H1 (cell line): ENCODE data around the gene AP5S1. TPM values are rescaled to one million over a fixed set of nuclear protein-coding genes. Genes with fewer than 3 reads are reported as not detected.

ENCODE experiments used
- BCL11A ChIP-seq, 2 experiments: IDR thresholded peaks; one replicate each; pipeline ENCODE4 v1.6.1; 2011; ENCODE audit warnings: low read depth in 2 of 2, low read length in 2 of 2, mild to moderate bottlenecking in 2 of 2
- CHD1 ChIP-seq: IDR thresholded peaks from 2 replicates; pipeline ENCODE4 v1.6.1; 2012; ENCODE audit warnings: low read depth, low read length, improper control_type of control experiment
- GABPA ChIP-seq: IDR thresholded peaks from 2 replicates; pipeline ENCODE4 v1.6.1; 2011; ENCODE audit warnings: mild to moderate bottlenecking, low read length, moderate library complexity, borderline replicate concordance; ENCODE audit not compliant: insufficient read depth
- SIRT6 ChIP-seq: IDR thresholded peaks from one replicate; pipeline ENCODE4 v1.7.1; 2012; ENCODE audit warnings: low read length, inconsistent platforms
- polyA plus RNA-seq, 7 experiments: library from polyadenylated mRNA; depleted of rRNA in 3 of 7; stranded (reverse) in 5 of 7; unstranded in 2 of 7; fragments of >200 nt in 5 of 7; fragments of 200-250 nt in 2 of 7; gene quantifications; 1 replicate in 5 of 7; 2 replicates in 1 of 7; 4 replicates in 1 of 7; pipeline versions ENCODE4 v1.2.1 to v1.2.3, GENCODE V29; 2011 to 2013; ENCODE audit warnings: missing spikeins in 2 of 7, mixed read lengths in 2 of 7
- total RNA-seq: library from RNA; stranded (reverse); fragmentation: NEBNext Ultra II Directional; extraction: Animal tissue kit (Norgen Biotek cat#: 25700); gene quantifications from 2 replicates; pipeline ENCODE4 v1.2.1, GENCODE V29; 2021

Gene AP5S1
- total and polyA plus RNA-seq, 2 of the 8 experiments (the other 6 are each of a cell fraction or from before 2014, with no cell fraction given): 3.3 to 3.7 TPM

- no peak for TF ChIP-seq GABPA
- TF ChIP-seq CHD1: no peak
- TF ChIP-seq BCL11A (IDR thresholded peaks at IDR 0.05; ENCODE audit: low read depth in 2 of 2, low read length in 2 of 2): no peak
- TF ChIP-seq SIRT6: no peak
Observed at GRCh38 chr20:3794701-3795420, 25.5 kb upstream of the AP5S1 start (continued).
